ENCODE measurements around the gene PSMB9.

- TF ChIP-seq EZH2 (IDR thresholded peaks at IDR 0.05; ENCODE audit: low read length, missing control alignments), result no peak
- TF ChIP-seq, protein P1, sequence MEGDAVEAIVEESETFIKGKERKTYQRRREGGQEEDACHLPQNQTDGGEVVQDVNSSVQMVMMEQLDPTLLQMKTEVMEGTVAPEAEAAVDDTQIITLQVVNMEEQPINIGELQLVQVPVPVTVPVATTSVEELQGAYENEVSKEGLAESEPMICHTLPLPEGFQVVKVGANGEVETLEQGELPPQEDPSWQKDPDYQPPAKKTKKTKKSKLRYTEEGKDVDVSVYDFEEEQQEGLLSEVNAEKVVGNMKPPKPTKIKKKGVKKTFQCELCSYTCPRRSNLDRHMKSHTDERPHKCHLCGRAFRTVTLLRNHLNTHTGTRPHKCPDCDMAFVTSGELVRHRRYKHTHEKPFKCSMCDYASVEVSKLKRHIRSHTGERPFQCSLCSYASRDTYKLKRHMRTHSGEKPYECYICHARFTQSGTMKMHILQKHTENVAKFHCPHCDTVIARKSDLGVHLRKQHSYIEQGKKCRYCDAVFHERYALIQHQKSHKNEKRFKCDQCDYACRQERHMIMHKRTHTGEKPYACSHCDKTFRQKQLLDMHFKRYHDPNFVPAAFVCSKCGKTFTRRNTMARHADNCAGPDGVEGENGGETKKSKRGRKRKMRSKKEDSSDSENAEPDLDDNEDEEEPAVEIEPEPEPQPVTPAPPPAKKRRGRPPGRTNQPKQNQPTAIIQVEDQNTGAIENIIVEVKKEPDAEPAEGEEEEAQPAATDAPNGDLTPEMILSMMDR (conservative IDR thresholded peaks at IDR 0.05 in 1 of 2, IDR thresholded peaks at IDR 0.05 in 1 of 2; ENCODE audit: low read depth in 1 of 2, low read length in 2 of 2), result no peak
Measured at GRCh38 chr6:32889533-32889932, 35.5 kb downstream of the PSMB9 start.

Data from fibroblast of lung (primary cell).